Esophagus squamous epithelium (tissue), 5 donors: ENCODE measurements around the gene EFNB2. TPM values are rescaled to one million over a fixed set of nuclear protein-coding genes. Genes with fewer than 3 reads are reported as not detected.

Experiments
- DNase-seq: peaks from one replicate; lab custom pipeline; 2025; lab: John Stamatoyannopoulos, UW
- H3K27ac ChIP-seq, 4 donors: fragments of 200-600 bp; sonication (generic); one replicate each; pipeline ENCODE4 v1.5.1; 2016 to 2019; ENCODE audit warnings: mild to moderate bottlenecking in 1 of 4
- H3K27me3 ChIP-seq, 4 donors: fragments of 200-600 bp; sonication (generic); 1 replicate in 3 of 4; 2 replicates in 1 of 4; pipeline versions ENCODE4 v1.5.1 to v1.6.0; 2017 to 2021; ENCODE audit warnings: antibody characterized with exemption in 1 of 4
- H3K36me3 ChIP-seq, 3 donors: fragments of 200-600 bp; sonication (generic); one replicate each; pipeline ENCODE4 v1.5.1; 2016 to 2019
- H3K4me1 ChIP-seq, 3 donors: fragments of 200-600 bp; sonication (generic); one replicate each; pipeline ENCODE4 v1.5.1; 2017 to 2019
- H3K4me3 ChIP-seq, 4 donors: fragments of 200-600 bp; sonication (generic); 1 replicate in 3 of 4; 2 replicates in 1 of 4; pipeline ENCODE4 v1.5.1; 2016 to 2019; ENCODE audit warnings: mild to moderate bottlenecking in 2 of 4, moderate library complexity in 1 of 4
- H3K9me3 ChIP-seq, 3 donors: fragments of 200-600 bp; sonication (generic); one replicate each; pipeline ENCODE4 v1.5.1; 2016 to 2019
- CTCF ChIP-seq, 6 experiments: fragments of 450-650 bp in 4 of 6; fragments of 200-600 bp in 2 of 6; sonication (generic) in 2 of 6; IDR thresholded peaks; one replicate each; pipeline ENCODE4 v1.5.1; 2016 to 2019; ENCODE audit warnings: antibody characterized with exemption in 6 of 6, mild to moderate bottlenecking in 4 of 6, moderate library complexity in 4 of 6
- POLR2A ChIP-seq, 4 donors: fragments of 450-650 bp; IDR thresholded peaks; one replicate each; pipeline ENCODE4 v1.6.1; 2017; ENCODE audit warnings: antibody characterized with exemption in 4 of 4, mild to moderate bottlenecking in 4 of 4, moderate library complexity in 3 of 4
- WGBS, 2 donors: methylation state at CpG; one replicate each; pipeline ENCODE4 v1.1.5; 2018; 5-methylcytosine and 5-hydroxymethylcytosine counted together
- intact Hi-C: fragments of 100-400 bp; cut with DNase I; formaldehyde crosslinking; loops from one replicate; pipeline ENCODE4 v1.15.0; 2022
- total RNA-seq, 4 donors: library from RNA; depleted of rRNA; stranded (reverse); fragments of >200 nt; gene quantifications; one replicate each; pipeline ENCODE4 v1.1.0, GENCODE V29; 2016
- donor health status: DM: yes; HTN: yes; CAD: no.

The EFNB2 gene
- total RNA-seq, 4 donors from 2014 or later, result 14.9 to 29.1 (median 15.8) TPM

GRCh38 chr13:106486287-106486686 lies 49.2 kb downstream of the EFNB2 start:
- Histone ChIP-seq H3K27me3 (no peaks in the 10 kb centered on the region), H3K4me3 (no peak overlapping the region), H3K9me3 (no peaks in the 10 kb centered on the region), H3K4me1 (peaks cover 0 to 8% (median 0%) of the 10 kb centered on the region in 3 donors), H3K27ac (peak overlapping the region in 1 of 4 donors; percentile 81), H3K36me3 (peaks cover 0 to 7% (median 0%) of the 10 kb centered on the region in 3 donors)
- 86 to 90% methylated on average over 2 of the region's 2 CpGs for WGBS, 2 donors
- TF ChIP-seq POLR2A (IDR thresholded peaks at IDR 0.05) (no peak), CTCF (IDR thresholded peaks at IDR 0.05) (no peak)
- DNase-seq, result no peak
- intact Hi-C loops, result no loop called here

GRCh38 chr13:106484537-106485193 lies 50.8 kb downstream of the EFNB2 start:
- H3K4me3 ChIP-seq, result peak overlapping the region in 1 of 4 donors; percentile 37
- no peaks in the 10 kb centered on the region for H3K27me3 ChIP-seq
- peaks cover 0 to 8% (median 0%) of the 10 kb centered on the region in 3 donors for H3K4me1 ChIP-seq
- intact Hi-C loops, result no loop called here
- DNase-seq, result no peak
- TF ChIP-seq CTCF (IDR thresholded peaks at IDR 0.05) (no peak), POLR2A (IDR thresholded peaks at IDR 0.05) (no peak)
- WGBS, 2 donors, result 34 to 40% methylated on average over 11 to 12 of the region's 12 CpGs
- no peaks in the 10 kb centered on the region for H3K36me3 ChIP-seq
- H3K27ac ChIP-seq, result peak overlapping the region; percentile 34 to 81 (median 78)
- H3K9me3 ChIP-seq, result no peaks in the 10 kb centered on the region

GRCh38 chr13:106484084-106484483 lies 51.4 kb downstream of the EFNB2 start:
- Histone ChIP-seq H3K4me3 (no peak overlapping the region), H3K4me1 (peaks cover 0 to 8% (median 0%) of the 10 kb centered on the region in 3 donors), H3K27me3 (no peaks in the 10 kb centered on the region), H3K9me3 (no peaks in the 10 kb centered on the region), H3K36me3 (no peaks in the 10 kb centered on the region), H3K27ac (peak overlapping the region; percentile 34 to 81 (median 78))
- no peak for DNase-seq
- intact Hi-C loops, result no loop called here
- TF ChIP-seq CTCF (IDR thresholded peaks at IDR 0.05), result no peak
- TF ChIP-seq POLR2A (IDR thresholded peaks at IDR 0.05), result no peak
- WGBS, 2 donors, result 70 to 71% methylated on average over 9 of the region's 9 CpGs

GRCh38 chr13:106481919-106482318 lies 53.5 kb downstream of the EFNB2 start:
- no peak for DNase-seq
- WGBS, 2 donors, result 65 to 74% methylated on average over 4 of the region's 4 CpGs
- no peak for TF ChIP-seq CTCF (IDR thresholded peaks at IDR 0.05)
- TF ChIP-seq POLR2A (IDR thresholded peaks at IDR 0.05), result no peak
- peak overlapping the region in 3 of 4 donors; percentile 25 to 64 (median 52) for H3K27ac ChIP-seq
- no peak overlapping the region for H3K4me3 ChIP-seq
- no peaks in the 10 kb centered on the region for H3K9me3 ChIP-seq
- intact Hi-C loops, result no loop called here
- peaks cover 0 to 8% (median 0%) of the 10 kb centered on the region in 3 donors for H3K4me1 ChIP-seq
- no peaks in the 10 kb centered on the region for H3K36me3 ChIP-seq
- no peaks in the 10 kb centered on the region for H3K27me3 ChIP-seq

DNA sequence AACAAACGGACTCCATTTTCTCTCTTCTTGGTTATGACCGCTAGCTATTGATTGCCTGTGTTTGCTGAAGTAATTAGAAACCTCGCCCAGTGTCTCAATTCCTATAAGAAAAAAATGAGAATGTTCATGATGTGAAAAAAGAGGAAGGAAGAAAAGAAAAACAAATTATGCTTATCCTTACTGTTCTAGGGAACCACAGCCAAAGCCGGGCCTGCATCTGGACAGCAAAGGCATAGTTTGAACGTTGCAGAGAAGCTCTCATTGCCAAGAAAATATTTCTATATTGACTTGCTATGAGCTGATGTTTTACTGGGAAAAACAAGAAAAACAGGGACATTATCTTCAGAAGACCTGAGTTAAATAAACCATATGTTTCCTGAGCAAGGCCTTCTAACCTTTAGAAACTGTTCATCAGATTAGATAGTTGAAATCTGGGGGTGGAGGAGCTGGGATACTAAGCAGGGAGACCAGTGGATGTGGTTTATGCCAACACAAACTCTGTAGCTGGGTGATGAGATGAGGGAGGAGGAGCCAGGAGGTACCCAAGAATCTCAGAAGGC lies 55.0 kb downstream of the EFNB2 start:
- Histone ChIP-seq H3K9me3 (no peaks in the 10 kb centered on the region), H3K36me3 (no peaks in the 10 kb centered on the region), H3K27ac (peak overlapping the region; percentile 22 to 64 (median 47)), H3K27me3 (no peaks in the 10 kb centered on the region), H3K4me1 (peaks cover 0 to 5% (median 0%) of the 10 kb centered on the region in 3 donors), H3K4me3 (no peak overlapping the region)
- 59 to 66% methylated on average over 4 to 5 of the region's 5 CpGs for WGBS, 2 donors
- TF ChIP-seq POLR2A (IDR thresholded peaks at IDR 0.05) (no peak), CTCF (IDR thresholded peaks at IDR 0.05) (no peak)
- DNase-seq, result no peak
- intact Hi-C loops, result no loop called here
